Renal pelvis (tissue), 4 donors: Measurements from ENCODE around the gene C16orf96. TPM values are rescaled to one million over a fixed set of nuclear protein-coding genes. Genes with fewer than 3 reads are reported as not detected.

Source experiments
- DNase-seq: peaks from one replicate; pipeline ENCODE4 v3.0.0-alpha.2; 2013
- polyA plus RNA-seq, 3 donors: library from polyadenylated mRNA; unstranded; fragments of 120-200 nt; gene quantifications; one replicate each; pipeline ENCODE4 v1.2.1, GENCODE V29; 2013; ENCODE audit not compliant: insufficient read length in 3 of 3

C16orf96 gene
- polyA plus RNA-seq, 3 donors, result 0.28 to 0.40 (median 0.38) TPM

- no peak for DNase-seq
Measured at GRCh38 chr16:4601036-4601863, 45.1 kb downstream of the C16orf96 start.

GRCh38 chr16:4601864-4602186, 45.7 kb downstream of the C16orf96 start:
- no peak for DNase-seq

GRCh38 chr16:4602331-4602730, 46.2 kb downstream of the C16orf96 start:
- DNase-seq, result no peak

GRCh38 chr16:4603624-4604170, 47.6 kb downstream of the C16orf96 start:
- no peak for DNase-seq

GRCh38 chr16:4604401-4604800, 48.3 kb downstream of the C16orf96 start:
- no peak for DNase-seq

DNA sequence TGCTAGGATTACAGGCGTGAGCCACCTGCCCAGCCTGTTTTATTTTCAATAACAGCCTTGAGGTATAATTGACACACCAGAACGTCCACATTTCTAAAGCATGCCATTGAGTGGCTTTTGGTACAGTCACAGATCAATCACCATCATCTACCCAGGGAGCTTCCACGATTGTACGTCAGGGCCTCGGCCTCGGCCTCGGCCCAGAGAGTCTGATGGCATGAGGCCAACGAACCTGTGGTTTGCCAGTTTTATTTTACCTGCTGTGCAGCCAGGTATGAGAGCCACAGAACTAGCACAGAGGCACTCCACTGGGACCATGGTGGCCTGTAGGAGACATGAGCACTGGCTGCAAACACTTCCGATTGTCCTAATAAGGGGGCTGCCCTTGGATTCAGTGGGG, 50.2 kb downstream of the C16orf96 start:
- no peak for DNase-seq

DNA sequence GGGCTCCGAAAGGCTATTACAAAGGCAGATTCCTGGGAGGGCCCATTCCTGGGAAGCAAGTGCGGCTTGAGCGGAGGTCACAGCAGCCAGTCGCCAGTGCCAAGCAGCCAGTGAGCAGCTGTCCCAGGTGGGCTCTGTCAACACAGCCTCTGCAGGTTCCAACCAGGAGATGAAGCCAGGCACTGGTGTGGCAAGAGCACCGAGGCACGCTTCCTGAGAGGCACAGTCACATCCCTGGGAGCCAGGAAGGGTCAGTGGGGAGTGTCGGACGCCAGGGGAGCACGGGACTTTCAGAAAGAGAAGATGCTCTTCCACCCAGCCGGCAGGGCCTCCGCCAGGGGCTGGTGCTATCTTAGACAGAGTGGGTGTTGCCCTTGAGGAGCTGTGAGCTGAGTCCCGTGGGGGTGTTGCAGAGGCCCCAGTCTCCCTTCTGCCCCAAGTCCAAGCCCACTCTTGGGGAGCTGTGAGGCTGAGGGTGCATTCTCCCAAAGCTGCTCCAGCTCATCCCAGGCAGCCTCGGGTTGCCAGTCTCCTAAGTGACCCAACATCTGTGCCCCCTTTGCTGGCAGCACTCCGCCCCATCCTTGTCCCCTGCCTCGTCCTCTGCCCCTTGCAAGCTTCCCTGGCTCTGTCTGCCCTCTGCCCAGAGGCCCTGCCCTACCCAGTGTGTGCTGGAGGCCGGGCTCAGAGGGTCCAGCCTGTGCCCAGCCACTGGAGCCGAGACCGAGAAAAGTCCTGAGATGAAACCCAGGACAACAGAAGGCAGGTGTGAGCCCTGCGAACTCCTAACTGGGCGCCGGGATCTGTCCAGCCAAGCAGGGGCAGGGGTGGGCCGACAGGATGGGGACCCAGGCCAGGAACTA, 51.9 kb downstream of the C16orf96 start:
- no peak for DNase-seq

DNA sequence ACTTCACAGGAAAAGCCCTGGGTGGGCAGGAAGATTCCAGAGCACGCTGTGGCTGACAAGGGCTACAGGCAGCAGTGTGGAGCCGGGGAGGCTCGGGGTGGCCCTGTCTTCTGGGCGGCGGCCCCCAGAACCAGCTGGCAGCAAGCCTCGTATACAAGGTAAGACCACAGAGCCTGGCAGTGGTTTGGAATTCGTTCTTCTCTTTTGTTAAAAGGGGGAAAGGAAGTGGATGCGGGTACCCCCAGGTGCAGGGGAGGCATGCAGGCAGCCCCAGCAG, 52.5 kb downstream of the C16orf96 start:
- DNase-seq, result no peak

- DNase-seq, result no peak
Measured at GRCh38 chr16:4609200-4610010, 53.3 kb downstream of the C16orf96 start.

DNA sequence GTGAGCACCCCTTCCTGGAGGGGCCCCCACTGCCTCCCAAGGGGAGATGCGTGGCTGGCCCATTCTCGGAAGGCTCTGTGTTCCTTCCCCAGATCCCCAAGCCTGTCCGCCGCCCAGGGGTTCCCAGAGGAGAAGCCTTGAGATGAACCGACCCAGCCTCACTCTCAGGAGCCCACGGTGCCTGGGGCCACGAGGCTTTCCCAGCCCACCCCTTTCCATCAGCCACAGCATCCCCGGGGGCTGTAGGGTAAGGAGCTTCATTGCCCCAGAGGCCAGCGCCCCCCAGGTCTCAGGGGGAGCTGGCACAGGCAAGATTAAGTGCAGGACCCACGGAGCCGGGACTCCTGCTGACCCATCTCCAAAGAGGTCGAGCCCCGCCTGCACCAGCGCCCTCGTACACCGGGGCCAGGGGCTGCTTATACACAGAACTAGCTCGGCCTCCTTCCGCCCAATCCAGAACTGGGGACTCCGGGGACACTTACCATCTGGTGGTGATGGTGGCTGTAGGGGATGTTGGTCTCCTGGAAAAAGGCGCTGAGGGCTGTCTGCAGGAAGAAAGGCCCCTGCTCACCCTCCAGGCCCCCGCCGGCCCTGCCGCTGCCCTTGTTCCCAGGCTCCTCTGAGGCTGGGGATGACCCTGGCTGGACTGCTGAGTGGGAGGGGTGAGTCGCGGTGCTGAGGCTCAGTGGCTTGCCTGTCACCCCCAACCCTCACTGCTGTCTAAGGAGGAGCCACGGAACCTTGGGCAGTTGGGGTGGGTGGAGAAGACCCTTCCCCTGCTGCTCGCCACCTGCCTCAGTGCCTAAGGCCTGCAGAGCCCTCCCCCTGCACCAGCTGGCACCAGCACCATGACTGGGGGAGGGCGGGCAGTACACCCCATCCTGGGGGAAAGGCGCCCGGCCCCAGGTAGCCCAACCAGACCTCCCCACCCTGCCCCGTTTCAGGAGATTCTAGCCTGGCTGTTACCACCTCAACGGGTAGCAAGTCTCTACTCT, 54.2 kb downstream of the C16orf96 start:
- no peak for DNase-seq

- no peak for DNase-seq
Measured at GRCh38 chr16:4611337-4612021, 55.3 kb downstream of the C16orf96 start.

DNA sequence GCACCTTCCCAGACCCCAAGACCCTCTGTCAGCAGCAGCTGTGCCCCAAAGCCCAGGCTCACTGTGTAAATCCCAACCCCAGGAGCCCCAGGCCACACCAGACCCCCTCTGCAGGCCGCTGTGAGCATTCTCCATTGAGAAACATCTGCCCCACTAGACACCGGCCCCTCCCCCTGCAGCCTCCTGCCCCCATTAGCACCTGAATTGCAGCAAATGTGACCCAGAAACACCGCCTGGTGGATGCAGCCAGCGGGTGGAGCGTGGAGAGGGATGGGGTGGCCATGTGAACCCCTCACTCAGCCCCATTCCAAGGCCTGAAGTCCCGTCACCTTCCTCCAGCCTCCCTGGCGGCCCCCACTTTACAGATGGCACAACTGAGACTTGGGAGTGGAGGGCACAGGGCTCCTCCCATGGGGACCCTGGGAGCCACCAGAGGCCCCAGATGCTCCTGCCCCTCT, 56.4 kb downstream of the C16orf96 start:
- no peak for DNase-seq

DNA sequence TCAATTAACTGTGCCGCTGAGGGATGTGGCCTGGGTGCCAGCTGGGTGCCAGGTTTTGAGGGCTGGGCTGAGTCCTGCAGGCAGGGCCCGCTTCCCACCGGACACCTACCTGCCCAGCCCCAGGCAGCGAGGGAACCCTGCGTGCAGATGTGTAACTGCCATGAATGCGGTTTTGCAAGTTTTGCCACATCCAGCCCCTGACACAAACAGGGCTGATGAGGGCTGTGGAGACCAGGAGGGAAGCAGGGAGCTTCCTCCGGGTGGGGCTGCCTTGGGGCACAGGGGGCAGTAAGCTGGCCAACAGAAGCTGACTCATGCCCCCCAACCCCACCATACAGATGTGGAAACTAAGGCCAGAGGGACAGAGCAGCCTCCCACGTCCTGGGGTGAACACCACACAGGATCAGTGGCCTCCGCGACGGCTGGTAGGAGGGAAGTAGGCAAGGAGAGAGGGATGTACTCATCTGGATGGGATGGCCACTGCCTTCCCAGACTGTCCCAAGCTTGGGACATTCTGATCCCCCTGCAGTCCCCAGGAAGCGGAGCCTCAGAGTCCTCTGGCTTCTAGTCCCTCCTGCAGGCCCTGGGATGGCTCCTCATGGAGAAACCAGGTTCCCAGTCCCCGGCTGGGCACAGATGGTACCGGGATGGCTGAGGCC, 57.0 kb downstream of the C16orf96 start:
- no peak for DNase-seq

DNA sequence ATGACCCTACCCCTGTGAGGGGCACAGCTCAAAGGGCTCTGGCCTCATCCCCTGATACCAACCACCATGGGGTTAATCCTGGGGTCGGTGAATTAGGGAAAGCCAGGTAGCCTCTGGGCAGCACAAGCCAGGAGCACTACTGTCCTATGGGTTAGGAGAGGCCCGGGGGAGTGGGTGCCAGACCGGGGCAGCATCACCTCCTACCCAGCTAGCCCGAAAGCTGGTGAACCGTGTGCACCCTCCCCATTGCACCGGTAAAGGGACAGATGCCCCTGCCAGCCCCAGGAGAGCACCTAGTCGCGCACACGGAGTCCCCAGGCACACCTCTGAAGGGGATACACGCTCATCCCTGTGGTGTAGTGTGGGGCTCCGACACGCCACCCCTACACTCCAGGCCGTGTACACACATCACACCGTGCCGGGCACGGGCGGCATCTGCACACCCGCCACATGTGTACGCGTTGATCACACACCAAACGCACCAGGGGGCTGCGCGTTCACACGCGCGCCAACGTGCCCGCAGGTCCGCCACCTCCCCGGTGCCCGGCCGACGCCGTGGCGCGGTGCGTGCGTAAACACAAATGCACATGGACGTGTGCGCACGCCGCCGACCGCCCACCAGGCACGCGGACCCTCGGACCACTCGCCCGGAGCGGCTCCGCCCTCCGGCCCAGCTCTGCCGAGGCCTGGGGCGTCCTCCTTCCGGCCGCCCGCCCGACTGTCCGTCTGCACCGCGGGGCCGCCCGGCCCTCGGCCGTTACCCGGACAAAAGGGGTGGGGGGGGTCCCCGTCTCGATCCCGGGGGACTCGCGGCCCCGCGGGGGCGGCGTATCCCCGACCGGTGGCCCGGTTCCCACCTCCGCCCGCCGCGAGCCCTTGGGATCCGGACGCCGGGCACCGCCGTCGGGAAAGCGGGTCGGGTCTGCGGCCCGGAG, 57.8 kb downstream of the C16orf96 start:
- DNase-seq, result peak; percentile 46

- peak; percentile 83 for DNase-seq
Measured at GRCh38 chr16:4614571-4615383, 58.6 kb downstream of the C16orf96 start, which contains the start of gene UBALD1. Gene UBALD1 (minus strand): TSS chr16:4614888. CDS start chr16:4614797, 91 bp downstream.

DNA sequence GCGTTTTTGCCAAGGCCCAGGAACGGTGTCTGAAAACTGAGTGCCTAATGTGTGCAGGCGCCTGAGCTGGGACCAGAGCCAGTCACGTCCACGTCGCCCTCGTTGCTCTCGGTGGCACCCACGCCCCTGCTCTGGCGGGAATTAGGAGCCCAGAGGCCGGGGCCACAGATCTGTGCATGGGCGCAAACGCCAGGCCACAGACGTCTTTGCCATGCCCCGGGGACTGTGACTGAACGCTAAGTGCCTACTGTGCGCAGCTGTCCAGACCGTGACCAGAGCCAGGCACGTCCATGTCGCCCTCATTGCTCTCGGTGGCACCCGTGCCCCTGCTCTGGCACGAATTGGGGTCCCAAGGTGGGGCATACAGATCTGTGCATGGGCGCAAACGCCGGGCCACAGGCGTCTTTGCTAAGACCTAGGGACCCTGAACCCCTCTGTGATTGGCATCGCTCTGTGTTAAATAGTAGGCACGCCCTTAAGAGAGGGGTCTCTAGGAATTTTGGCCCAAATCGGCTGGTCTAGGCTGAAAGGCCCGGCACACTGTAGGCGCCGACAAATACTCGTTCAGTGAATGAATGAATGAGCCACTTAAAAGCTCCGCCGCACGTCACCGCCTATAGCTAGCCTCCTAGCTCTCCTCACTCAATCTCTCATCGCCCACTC, 59.4 kb downstream of the C16orf96 start:
- DNase-seq, result no peak
